DMS79 (cell line): ENCODE measurements around the gene CALHM2.

Source experiments
- DNase-seq: peaks from one replicate; lab custom pipeline; 2025; lab: John Stamatoyannopoulos, UW

CALHM2 gene

GRCh38 chr10:103416436-103417147 is 35.6 kb downstream of the CALHM2 start:
- peak; percentile 2 for DNase-seq

DNA sequence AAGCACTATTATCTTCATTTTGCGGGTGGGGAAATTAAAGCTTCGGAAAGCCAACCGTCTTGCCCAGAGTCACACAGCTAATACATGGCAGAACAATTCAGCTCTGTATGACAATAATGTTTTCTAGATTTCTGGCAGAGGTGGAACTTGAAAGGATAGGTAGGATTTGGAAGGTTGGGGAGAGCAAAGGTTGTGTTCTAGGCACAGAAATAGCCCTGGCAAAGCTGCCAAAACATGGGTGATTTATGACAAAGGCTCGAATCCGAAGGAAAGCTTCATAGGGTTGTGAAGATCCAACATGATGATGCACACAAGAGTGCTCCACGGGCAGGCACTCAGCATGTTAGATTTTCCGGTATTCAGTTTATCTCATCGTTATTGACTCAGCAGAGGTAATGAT is 36.6 kb downstream of the CALHM2 start:
- no peak for DNase-seq

DNA sequence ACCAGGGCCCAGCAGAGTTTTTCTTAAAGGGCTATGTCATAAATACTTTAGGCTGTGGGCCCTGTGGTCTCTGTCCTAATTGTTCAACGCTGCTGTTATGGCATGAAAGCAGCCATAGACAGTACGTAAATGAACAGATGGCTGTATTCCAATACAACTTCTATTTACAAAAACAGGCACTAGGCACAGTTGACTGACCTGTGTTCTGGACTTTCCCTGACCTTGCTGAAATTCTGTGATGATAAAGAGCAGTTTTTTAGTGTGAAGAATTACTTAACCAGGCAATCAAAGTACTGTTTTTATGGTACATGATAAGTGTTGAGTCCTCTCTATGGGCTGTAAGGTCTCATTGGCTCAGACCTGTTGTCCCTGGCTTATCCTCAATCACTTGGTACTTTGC is 38.6 kb downstream of the CALHM2 start:
- no peak for DNase-seq

DNA sequence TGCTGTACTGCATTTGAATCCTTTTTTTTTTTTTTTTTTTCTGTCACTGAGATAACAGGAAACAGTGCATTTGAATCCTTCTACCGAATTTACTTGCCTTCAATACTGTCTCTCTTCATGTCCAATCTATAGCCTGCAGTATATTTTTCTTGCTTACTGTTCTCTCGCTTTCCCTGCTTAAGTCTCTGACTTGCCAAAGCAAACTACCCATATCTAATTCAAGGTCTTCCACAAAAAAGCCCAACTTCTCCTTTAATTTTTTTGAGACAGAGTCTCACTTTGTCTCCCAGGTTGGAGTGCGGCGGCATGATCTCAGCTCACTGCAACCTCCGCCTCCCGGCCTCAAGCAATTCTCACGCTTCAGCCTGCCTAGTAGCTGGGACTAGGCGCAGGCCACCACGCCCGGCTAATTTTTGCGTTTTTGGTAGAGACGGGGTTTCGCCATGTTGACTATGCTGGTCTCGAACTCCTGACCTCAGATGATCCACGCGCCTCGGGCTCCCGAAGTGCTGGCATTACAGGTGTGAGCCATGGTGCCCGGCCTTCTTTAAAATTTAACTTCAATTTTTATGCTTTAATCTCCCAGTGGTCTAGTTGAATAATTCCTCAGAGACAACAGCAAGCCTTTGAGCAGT is 54.9 kb downstream of the CALHM2 start:
- no peak for DNase-seq

DNA sequence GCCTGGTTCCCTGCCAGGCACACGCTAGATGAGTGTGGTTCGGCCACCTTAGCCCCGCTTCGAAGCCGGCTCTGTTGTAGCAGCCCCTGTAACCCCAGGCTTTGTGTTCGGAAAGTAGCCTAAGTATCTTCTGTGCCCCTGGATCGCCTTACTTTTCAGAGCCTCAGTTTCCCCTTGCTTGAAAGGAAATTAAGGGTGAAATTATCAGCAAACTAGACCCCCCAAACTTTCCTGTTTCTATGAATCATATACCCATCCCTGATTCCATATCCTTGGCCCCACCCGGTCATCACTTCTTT is 55.4 kb downstream of the CALHM2 start:
- no peak for DNase-seq
